HG02885 (cell line): ENCODE data around the gene TMEM259.

ENCODE experiments used
- ATAC-seq: cut with Tn5 transposase; IDR thresholded peaks from one replicate; pipeline ENCODE4 v1.9.1; 2021; ENCODE audit warnings: mild to moderate bottlenecking; ENCODE audit not compliant: unreplicated experiment, poor library complexity

The TMEM259 gene

DNA sequence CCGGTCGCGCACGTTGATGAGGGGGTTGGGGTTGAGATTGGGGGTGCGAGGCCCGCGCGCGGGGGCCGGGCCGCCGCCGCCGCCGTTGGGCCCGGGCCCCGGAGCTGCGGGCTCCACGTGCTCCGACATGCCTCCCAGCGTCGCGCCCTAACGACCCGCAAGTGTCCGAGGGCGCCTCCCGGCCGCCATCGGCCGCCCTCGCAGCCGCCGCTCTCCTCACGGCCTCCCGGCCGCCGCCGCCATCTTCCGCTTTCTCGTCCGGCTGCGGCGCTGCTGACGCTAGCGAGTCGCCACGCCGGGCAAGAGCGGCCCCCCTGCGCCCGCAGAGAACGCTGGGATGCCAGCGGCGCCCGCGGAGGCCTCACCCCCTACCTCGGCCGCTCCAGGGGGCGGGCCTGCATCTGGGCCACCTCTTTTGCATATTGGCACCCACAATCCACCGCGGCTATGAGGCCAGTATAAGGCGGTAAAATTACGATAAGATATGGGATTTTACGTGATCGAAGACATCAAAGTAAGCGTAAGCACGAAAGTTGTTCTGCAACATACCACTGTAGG, at the start of gene TMEM259:
TSS of gene TMEM259 (minus strand) at position 256 of the 558 bp plus-strand sequence. CDS start at position 129, 127 bp downstream.
- peak; percentile 86 for ATAC-seq

DNA sequence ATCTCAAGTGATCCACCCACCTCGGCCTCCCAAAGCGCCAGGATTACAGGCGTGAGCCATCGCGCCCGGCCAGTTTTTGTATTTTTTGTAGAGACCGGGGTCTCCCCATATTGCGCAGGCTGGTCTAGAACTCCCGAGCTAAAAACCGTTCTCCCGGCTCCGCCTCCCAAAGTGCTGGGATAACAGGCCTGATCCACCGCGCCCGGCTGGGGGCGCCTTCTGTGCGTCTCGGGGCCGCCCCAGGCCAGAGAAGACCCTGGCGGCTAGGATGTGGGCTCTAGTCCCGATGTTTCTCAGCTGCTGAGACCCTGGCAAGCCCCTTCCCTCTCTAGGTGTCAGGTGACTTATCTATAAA, 49.6 kb upstream of the TMEM259 start:
- no peak for ATAC-seq

DNA sequence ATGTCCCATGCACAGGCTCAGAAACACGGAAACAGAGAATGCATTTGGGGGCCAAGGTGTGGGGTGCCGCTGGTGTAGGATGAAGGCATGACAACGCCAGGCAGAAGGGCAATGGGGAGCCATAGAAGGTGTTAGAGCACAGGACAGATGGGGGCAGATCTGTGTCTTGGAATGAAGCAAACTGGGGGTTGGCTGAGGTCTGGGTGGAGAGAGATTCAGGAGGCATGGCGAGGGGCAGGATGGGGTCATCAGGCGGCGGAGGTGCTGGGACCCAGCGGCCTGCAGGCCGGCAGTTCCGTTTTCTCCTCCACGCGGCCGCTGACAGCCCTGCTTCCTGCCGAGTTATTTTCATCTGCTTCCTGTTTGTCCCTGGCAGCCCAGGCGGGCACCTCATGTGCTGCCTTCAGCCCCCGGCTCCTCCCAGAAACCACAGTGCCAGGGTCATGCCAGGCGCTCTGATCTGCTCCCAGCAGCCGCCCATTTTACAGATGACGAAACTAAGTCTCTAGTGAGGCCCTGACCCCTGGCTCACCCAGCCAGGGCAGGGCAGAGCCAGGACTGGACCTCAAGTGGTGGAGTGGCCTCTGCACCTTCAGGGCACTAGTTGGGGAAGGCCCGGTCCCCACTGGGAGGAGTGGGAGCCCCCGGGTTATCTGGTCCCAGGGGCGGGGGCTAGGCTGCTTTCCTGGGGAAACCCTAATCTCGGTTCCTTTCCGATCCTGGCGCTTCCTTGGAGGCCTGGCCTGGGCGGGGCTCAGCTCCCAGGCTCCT, 48.3 kb upstream of the TMEM259 start:
- no peak for ATAC-seq

DNA sequence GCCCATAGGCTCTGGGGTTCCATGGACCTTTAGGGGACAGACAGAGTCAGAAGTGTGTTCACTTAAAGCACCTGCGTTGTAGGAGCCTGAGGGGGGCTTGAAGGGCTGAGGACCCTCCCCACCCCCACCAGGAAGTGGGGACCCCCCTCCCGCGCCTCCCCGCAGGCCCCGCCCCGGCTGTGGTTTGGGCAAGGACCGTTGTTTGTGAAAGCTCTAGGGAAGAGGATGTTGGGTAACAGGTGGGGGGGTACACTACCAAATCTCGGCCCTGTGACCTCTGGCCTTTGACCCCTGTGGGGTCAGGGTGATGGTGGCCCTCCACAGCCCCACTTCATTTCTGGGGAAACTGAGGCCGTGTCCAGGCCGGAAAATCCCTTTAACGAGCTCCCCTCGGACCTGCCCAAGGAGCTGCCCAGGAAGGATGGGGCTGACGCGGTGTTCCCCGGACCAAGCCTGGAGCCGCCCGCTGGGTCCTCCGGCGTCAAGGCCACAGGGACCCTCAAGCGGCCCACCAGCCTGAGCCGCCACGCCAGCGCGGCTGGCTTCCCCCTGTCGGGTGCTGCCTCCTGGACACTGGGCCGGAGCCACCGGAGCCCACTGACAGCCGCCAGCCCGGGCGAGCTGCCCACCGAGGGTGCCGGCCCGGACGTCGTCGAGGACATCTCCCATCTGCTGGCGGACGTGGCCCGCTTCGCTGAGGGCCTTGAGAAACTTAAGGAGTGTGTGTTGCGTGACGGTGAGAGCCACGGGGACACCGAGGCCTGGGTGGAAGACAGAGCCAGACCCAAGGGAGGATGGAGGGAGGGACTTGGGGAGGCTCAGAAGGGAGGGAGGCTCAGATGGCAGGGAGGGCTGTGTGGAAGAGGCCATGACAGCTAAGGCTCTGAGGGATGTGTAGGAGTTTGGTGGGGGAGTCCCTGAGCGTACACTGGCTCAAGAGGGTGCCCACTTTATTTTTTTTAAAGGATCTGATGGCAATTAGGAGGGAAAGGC, 47.4 kb upstream of the TMEM259 start:
- no peak for ATAC-seq

DNA sequence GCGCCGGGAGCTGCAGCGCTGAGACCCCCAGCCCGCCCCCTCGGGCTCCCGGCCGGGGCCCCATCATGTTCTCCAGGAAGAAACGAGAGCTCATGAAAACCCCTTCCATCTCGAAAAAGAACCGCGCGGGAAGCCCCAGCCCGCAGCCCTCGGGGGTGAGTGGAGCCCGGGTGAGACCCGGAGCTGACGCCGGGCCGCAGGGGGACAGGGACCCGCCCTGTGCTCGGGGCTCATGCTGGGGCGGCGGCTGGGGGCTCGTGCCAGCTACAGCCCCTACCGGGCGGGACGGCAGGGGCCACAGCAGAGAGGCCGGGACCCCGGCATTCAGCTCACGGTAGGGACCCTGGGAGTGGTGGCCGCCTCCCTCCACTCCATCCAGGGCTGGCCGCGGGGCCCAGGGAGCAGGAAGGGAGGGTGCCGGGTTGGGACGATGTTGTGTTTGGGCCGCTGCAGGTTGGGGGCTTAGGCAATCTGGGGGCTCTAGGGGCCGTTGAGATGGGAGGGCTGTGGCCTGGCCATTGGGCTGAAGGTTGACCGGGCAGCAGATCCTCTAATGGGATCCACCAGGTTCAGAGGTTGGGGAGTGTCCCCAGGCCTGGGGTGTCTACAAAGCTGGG, 46.5 kb upstream of the TMEM259 start:
- peak; percentile 17 for ATAC-seq

DNA sequence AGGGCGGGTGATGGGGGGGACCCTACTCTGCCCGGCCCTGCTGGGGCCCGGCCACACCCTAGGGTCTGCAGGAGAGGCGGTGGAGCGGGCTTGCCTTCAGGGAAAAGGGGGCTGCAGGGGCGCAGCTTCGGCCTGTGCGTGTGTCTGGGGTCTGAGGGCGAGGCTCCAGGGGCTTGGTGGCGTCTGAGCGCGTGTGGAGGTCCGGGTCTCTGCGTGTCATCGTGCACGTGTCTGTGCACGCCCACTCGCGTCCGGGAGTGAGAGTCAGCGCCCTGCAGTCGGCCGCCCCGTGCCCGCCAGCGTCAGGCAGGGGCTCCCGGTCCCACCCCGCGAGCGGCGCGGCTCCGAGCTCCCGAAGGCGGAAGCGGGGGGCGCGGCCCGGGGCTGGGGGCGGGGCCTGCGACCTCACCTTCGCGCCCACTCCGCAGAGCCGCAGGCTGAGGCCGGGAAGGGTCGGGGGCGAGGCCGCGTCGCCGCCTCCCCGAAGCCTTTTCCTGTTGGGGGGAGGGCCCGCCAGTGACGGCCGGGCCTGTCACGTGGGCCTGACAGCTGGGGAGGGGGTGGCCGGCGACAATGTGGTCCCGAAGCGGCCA, 45.9 kb upstream of the TMEM259 start, which contains the start of gene ARHGAP45:
TSS of gene ARHGAP45 (plus strand) at position 420 of the 593 bp plus-strand sequence. CDS start 239 bp downstream, outside the sequence.
- ATAC-seq: peak; percentile 48

DNA sequence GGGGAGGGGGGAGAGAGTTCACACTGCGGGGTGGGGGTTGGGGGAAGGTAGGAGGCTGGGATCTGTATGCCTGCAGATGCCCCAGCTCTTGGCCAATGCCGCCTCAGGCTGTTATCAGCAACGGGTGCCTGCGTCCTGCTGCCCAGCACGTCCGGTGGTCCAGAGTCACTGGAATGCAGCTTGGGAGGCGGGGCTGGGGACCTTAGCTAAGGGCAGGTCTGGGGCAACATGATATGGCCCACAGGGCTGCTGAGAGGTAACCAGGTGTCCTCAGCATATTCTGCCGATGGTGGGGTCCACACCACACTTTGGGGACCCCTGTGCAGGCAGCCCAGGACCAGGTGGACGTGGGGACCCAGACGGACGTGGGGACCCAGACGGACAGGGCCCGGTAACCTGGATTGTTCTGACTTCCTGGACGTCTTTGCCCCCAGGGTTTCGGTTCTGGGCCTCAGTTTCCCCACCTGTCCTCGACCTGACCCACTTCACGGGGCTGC, 45.4 kb upstream of the TMEM259 start:
- no peak for ATAC-seq

DNA sequence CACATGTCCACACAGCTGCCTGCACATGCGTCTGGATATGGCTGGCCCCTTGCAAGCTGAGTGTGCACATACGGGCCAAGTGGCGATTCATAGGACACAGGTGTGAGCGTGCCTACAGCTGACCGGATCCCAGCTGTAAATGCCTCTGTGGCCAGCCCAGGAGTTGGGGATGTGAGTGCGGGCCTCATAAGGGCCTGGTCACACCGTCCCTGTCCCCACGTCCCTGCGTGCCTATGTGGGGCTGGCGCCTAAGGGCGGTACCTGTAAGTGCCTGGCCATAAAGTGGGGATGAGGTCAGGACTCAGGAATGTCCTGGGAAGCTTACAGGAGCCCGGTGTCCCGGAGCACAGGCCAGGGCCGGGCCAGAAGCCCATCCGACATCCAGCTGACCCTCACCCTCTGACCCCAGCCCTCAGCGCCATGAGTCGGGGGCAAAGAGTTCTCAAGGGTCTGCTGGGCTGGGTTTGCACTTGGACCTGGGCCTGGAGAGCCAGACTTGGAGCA, 44.7 kb upstream of the TMEM259 start:
- no peak for ATAC-seq

DNA sequence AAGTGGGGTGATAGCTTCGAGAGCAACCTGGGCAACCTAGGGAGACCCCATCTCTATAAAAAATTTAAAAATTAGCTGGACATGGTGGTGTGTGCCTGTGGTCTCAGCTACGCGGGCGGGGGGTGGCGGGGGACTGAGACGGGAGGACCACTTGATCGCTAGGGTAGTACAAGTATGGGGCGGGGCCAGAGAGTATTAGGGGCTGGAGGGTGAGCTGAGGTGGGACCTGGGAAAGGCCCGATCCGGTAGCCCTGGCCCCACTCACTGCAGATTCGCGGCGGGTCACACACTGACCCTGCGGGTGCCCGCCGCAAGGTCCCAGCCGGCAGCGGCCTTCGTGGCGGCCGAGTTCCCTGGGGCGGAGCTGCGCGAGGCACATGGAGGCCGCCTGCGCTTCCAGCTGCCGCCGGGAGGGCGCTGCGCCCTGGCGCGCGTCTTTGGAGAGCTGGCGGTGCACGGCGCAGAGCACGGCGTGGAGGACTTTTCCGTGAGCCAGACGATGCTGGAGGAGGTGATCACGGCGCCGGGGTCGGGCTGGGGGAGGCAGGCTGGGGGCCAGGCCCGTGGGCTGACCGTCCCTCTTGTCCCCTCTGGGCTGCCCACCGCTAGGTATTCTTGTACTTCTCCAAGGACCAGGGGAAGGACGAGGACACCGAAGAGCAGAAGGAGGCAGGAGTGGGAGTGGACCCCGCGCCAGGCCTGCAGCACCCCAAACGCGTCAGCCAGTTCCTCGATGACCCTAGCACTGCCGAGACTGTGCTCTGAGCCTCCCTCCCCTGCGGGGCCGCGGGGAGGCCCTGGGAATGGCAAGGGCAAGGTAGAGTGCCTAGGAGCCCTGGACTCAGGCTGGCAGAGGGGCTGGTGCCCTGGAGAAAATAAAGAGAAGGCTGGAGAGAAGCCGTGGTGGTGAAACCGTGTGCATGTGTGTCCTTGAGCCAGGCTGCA, 44.0 kb upstream of the TMEM259 start:
- ATAC-seq: no peak

DNA sequence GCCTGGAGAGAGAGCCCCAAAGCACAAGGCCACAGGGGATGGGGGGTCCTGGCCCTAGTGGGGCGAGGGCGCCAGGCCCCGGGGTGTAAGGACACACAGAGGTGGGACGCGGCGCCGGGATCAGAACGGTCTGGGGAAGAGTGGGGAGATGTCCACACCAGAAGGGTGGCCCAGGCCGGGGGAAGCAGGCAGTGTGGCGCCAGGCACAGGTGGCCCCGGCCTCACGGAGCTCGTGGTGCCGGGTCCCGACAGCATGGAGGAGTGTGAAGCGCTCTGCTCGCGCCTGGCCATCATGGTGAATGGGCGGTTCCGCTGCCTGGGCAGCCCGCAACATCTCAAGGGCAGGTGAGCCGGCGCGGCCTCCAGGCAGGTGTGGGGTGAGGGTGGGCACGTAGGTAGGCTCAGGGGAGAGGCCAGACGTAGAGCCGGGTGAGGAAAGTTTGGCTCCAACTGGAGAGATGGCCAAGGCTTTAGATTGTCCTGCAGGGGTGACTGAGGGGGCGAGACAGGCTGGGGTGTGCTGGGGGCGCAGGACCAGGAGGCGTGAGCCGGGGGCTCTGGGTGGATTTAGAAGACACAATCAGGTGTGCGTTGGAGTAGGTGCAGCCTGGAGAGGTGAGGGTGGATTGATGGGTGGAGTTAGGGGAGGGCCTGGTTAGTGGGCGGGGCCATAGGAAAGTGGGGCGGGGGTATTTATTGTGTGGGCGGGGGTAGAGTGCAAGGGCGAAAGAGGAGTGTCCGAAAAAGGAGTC, 43.2 kb upstream of the TMEM259 start:
- ATAC-seq: no peak

DNA sequence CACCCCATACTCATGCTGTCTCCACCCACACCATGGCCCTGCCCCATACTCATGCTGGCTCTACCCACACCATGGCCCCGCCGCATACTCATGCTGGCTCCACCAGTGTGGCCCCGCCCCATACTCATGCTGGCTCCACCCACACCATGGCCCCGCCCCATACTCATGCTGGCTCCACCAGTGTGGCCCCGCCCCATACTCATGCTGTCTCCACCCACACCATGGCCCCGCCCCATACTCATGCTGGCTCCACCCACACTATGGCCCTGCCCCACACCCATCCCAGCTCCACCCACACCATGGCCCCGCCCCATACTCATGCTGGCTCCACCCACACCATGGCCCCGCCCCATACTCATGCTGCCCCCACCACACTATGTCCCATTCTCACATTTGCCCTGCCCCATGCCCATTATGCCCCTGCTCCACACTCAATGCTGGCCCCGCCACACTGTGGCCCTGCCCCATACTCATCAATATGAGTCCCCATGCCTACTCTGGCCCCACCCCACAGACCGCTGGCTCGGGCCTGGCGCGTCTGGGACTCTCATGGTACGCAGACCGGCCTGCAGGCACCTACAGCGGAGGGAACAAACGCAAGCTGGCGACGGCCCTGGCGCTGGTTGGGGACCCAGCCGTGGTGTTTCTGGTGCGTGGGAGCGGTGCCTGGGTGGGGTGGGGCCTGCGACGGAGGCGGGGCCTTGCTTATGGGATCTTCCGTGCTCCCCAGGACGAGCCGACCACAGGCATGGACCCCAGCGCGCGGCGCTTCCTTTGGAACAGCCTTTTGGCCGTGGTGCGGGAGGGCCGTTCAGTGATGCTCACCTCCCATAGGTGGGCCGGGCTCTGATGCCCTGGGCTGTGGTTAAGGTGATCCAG, 42.3 kb upstream of the TMEM259 start:
- no peak for ATAC-seq

DNA sequence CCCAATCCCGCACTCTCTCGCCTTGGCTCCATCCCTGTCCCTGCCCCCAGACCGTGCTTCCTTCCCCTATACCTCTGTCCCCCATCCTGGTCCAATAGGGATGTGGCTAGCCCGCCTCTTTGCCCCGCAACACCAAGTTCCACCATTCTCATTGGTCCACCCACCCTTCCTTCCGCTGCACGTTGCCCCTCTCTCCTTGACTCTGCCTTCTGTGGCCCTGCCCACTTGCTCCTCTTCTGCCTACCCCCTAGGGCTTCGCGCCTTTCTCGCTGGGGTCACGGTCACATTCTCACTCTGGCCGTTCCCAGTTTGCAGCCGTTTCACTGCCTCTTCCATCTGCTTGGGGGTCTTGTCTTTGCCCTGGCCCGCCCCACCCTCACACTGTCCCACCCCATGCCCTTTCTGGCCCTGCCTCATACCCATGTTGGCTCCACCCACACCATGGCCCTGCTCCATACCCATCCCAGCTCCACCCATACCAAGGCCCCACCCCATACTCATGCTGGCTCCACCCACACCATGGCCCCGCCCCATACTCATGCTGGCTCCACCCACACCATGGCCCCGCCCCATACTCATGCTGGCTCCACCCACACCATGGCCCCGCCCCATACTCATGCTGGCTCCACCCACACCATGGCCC, 41.6 kb upstream of the TMEM259 start:
- ATAC-seq: no peak

DNA sequence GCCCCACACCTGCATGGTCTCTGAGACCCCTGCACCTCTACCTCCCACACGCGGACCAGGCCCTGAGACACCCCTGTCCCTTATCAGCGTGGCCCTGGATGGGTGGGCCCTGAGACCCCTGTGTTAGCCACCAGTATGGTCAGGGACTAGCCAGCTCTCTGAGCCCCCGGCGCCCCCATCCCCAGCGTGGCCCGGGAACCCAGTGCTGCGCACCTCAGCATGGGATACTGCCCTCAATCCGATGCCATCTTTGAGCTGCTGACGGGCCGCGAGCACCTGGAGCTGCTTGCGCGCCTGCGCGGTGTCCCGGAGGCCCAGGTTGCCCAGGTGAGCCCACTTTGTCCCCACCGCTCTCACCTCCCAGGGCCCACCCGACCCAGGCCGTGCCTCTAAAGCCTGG, 41.1 kb upstream of the TMEM259 start:
- no peak for ATAC-seq

DNA sequence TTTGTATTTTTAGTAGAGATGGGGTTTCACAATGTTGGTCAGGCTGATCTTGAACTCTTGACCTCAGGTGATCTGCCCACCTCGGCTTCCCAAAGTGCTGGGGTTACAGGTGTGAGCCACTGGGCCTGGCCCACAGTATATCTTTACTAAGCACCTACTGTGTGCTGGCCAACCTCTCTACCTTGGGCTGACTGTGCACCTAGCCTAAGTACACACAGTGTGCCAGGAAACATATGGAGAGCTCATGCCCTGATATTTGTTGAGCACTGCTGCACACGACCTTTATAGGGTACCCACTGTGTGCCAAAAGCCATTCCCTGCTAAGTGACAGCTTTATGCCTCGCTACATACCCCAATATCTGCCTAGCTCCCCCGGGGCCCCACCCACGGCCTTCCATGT, 39.8 kb upstream of the TMEM259 start:
- no peak for ATAC-seq

DNA sequence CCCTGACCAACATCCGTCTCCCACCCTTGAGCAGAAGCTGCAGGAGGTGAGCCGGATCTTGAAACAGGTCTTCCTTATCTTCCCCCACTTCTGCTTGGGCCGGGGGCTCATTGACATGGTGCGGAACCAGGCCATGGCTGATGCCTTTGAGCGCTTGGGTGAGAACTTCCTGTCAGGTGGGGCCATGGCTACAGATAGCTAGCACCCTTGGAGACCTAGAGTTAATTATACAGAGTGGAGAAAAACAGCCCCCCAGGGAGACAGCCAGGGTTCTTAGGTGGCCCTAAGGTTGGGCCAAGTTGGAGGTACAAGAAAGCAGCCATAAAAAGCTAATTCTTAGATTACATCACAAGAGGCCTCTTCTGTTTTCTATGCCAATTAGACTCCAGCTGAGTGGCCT, 37.2 kb upstream of the TMEM259 start:
- no peak for ATAC-seq

DNA sequence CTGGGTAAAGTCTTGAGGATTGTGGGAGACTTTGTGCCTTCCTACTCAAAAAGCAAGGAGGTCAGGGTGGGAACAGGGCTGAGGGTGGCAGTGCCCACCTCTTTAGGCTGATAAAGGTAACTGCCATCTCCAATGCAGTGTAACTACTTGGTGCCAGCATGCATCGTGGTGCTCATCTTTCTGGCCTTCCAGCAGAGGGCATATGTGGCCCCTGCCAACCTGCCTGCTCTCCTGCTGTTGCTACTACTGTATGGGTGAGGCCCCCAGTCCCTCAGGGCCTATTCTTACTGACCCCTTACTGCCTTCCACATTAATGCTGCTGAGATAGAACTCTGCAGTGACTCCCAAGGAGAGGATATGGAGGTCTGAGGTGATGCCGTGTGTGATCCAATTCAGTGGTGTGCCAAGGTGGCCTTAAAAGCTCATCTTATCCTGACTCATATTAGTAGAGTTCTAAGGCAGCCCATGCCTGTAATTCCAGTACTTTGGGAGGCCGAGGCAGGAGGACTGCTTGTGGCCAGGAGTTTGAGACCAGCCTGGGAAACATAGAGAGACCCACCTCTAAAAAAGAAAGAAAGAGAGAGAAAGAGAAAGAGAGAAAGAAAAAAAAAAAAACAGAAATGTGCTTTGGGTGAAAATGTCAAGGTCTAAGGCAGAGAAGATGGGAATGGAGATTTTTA, 36.4 kb upstream of the TMEM259 start:
- ATAC-seq: no peak
